Transverse colon (tissue), 4 donors: ENCODE results near the gene BAMBI. TPM values are rescaled to one million over a fixed set of nuclear protein-coding genes. Genes with fewer than 3 reads are reported as not detected.

ENCODE experiments used
- DNase-seq: peaks from one replicate; pipeline ENCODE4 v3.0.0-alpha.2; 2019
- H3K27ac ChIP-seq, 4 donors: fragments of 200-600 bp; sonication (generic); 2 replicates each; pipeline ENCODE4 v1.5.1; 2016 to 2018; ENCODE audit warnings: inconsistent platforms in 4 of 4
- H3K27me3 ChIP-seq: fragments of 200-600 bp; sonication (generic); 2 replicates; pipeline ENCODE4 v1.5.1; 2017; ENCODE audit warnings: inconsistent platforms
- H3K36me3 ChIP-seq, 4 donors: fragments of 200-600 bp; sonication (generic); 2 replicates each; pipeline ENCODE4 v1.5.1; 2017 to 2019; ENCODE audit warnings: inconsistent platforms in 4 of 4
- H3K4me1 ChIP-seq, 4 donors: fragments of 200-600 bp; sonication (generic); 2 replicates each; pipeline ENCODE4 v1.5.1; 2017 to 2020; ENCODE audit warnings: inconsistent platforms in 4 of 4
- H3K4me3 ChIP-seq, 4 donors: fragments of 200-600 bp; sonication (generic); 1 replicate in 1 of 4; 2 replicates in 3 of 4; pipeline versions ENCODE4 v1.5.1 to v1.6.1; 2017 to 2019; ENCODE audit warnings: inconsistent platforms in 4 of 4
- H3K9me3 ChIP-seq, 2 donors: fragments of 200-600 bp; sonication (generic); 2 replicates each; pipeline ENCODE4 v1.5.1; 2017 to 2019; ENCODE audit warnings: inconsistent platforms in 2 of 2
- EP300 ChIP-seq: sonication (generic); formaldehyde crosslinking; IDR thresholded peaks from one replicate; pipeline ENCODE4 v1.6.1; 2017; ENCODE audit warnings: antibody characterized with exemption, low read depth
- POLR2A ChIP-seq: fragments of 450-650 bp; IDR thresholded peaks from one replicate; pipeline ENCODE4 v1.6.1; 2016; ENCODE audit warnings: antibody characterized with exemption, mild to moderate bottlenecking, moderate library complexity
- POLR2AphosphoS5 ChIP-seq, 3 donors: sonication (generic); formaldehyde crosslinking; IDR thresholded peaks; one replicate each; pipeline ENCODE4 v1.6.1; 2016; ENCODE audit warnings: antibody characterized with exemption in 3 of 3
- whole genome bisulfite sequencing, 2 donors: methylation state at CpG; one replicate each; pipeline ENCODE4 v1.1.5; 2018; ENCODE audit warnings: low coverage in 1 of 2; 5-methylcytosine and 5-hydroxymethylcytosine counted together
- in situ Hi-C, 4 donors: fragments of 200-750 bp; cut with MboI; loops; one replicate each; pipeline versions ENCODE4 v1.15.0 to v1.15.1; 2017; ENCODE audit warnings: low sequenced_read_pairs in 3 of 4, low pct_ligation_motif_present in 1 of 4, low pct_unique_long_range_greater_than_20kb in 1 of 4
- intact Hi-C: fragments of 100-400 bp; cut with DNase I; formaldehyde crosslinking; loops from one replicate; pipeline ENCODE4 v1.15.1; 2023; ENCODE audit warnings: low total_unique reads
- total RNA-seq, 4 donors: library from RNA; depleted of rRNA; stranded (reverse); fragments of >200 nt; gene quantifications; one replicate each; pipeline ENCODE4 v1.1.0, GENCODE V29; 2016
- TF ChIP-seq, protein P1 (sequence below), 5 experiments: fragments of 200-600 bp in 3 of 5; fragments of 450-650 bp in 2 of 5; sonication (generic) in 3 of 5; IDR thresholded peaks; 1 replicate in 2 of 5; 2 replicates in 3 of 5; pipeline ENCODE4 v1.5.1; 2016 to 2017; ENCODE audit warnings: antibody characterized with exemption in 5 of 5, inconsistent platforms in 3 of 5, mild to moderate bottlenecking in 2 of 5, moderate library complexity in 1 of 5

The BAMBI gene
- total RNA-seq, 4 donors from 2014 or later, result 1.00 to 3.7 (median 1.2) TPM; not detected in 1

GRCh38 chr10:28685717-28686116 is 8.4 kb downstream of the BAMBI start:
- in situ Hi-C loops, result loop anchor here in 1 of 4 donors (10.0 kb wide), 1 partner anchor 309 kb away; no protein-coding TSS in a partner anchor
- H3K36me3 ChIP-seq, result no peaks in the 10 kb centered on the region
- no peak overlapping the region for H3K4me3 ChIP-seq
- peaks cover 0 to 4% (median 2%) of the 10 kb centered on the region in 4 donors for H3K4me1 ChIP-seq
- H3K27me3 ChIP-seq, result peaks cover 9% of the 10 kb centered on the region
- no peak overlapping the region for H3K27ac ChIP-seq
- TF ChIP-seq, protein P1, sequence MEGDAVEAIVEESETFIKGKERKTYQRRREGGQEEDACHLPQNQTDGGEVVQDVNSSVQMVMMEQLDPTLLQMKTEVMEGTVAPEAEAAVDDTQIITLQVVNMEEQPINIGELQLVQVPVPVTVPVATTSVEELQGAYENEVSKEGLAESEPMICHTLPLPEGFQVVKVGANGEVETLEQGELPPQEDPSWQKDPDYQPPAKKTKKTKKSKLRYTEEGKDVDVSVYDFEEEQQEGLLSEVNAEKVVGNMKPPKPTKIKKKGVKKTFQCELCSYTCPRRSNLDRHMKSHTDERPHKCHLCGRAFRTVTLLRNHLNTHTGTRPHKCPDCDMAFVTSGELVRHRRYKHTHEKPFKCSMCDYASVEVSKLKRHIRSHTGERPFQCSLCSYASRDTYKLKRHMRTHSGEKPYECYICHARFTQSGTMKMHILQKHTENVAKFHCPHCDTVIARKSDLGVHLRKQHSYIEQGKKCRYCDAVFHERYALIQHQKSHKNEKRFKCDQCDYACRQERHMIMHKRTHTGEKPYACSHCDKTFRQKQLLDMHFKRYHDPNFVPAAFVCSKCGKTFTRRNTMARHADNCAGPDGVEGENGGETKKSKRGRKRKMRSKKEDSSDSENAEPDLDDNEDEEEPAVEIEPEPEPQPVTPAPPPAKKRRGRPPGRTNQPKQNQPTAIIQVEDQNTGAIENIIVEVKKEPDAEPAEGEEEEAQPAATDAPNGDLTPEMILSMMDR (IDR thresholded peaks at IDR 0.05), result no peak
- no peak for TF ChIP-seq EP300
- TF ChIP-seq POLR2AphosphoS5 (IDR thresholded peaks at IDR 0.05), result no peak
- TF ChIP-seq POLR2A, result no peak
- intact Hi-C loops, result no loop called here
- no peak for DNase-seq
- no peaks in the 10 kb centered on the region for H3K9me3 ChIP-seq
- WGBS, 2 donors, result 87 to 90% methylated on average over 5 of the region's 5 CpGs

DNA sequence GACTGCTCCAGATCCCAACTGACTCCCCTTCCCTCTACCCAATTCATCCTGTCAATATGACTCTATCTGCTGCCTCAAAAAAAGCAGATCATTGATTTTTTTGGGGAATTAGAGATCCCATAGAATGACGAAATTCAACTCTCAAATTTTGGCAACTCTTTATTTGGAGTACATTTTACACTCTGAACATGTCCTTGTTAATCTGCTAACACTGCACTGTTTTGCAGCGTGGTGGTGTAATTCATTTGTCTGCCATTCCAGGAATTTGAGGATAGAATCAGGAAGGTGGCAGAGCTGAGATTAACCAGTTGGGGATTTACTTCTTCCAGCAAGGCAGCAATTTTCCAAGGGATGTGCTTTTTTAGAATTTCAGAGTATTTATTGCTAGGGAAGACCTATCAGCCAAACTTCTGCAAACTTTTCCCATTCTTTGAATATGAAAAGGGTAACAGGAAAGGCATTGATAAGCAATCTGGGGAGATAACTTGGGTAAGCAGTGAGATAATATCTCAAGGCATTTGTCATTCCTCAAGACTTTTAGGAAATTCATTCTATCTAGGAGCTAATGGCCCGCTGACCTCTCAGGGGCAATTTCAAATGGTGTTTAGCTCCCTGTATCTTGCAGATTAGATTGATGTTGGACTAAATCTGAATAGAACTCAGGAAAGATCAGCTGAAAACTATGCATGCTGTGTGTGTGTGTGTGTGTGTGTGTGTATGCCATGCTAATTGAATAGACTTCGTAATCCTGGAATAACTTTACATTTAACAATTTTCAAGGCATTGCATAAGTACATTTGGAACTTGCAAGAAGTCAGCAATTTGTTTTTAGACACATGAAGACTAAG is 9.7 kb downstream of the BAMBI start:
- intact Hi-C loops (no loop called here), in situ Hi-C loops (loop anchor here in 1 of 4 donors (10.0 kb wide), 1 partner anchor 308 kb away; no protein-coding TSS in a partner anchor)
- Histone ChIP-seq H3K36me3 (no peaks in the 10 kb centered on the region), H3K27me3 (peaks cover 3% of the 10 kb centered on the region), H3K4me1 (no peaks in the 10 kb centered on the region), H3K4me3 (no peak overlapping the region), H3K27ac (no peak overlapping the region), H3K9me3 (no peaks in the 10 kb centered on the region)
- TF ChIP-seq POLR2AphosphoS5 (IDR thresholded peaks at IDR 0.05), result no peak
- no peak for TF ChIP-seq POLR2A
- no peak for TF ChIP-seq EP300
- TF ChIP-seq, protein P1 (IDR thresholded peaks at IDR 0.05), result no peak
- WGBS, 2 donors, result 68 to 80% methylated on average over 2 to 4 of the region's 4 CpGs
- no peak for DNase-seq

DNA sequence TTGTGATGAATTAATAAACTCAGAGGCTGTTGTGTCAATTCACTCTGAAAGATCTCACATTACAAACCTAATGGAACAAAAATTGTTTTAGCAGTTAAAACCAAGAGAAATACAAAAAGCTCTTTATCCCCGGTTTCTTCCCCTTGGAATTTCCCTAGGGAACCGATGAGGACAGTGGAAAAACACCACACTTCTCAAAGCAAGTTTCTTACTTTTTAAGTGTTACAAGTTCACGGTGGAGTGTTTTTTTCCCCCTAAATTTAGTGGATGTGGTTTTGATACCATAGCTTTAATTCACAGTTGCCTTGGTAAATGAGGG is 10.3 kb downstream of the BAMBI start:
- Histone ChIP-seq H3K27me3 (no peaks in the 10 kb centered on the region), H3K36me3 (no peaks in the 10 kb centered on the region), H3K4me3 (no peak overlapping the region), H3K27ac (no peak overlapping the region), H3K9me3 (no peaks in the 10 kb centered on the region), H3K4me1 (no peaks in the 10 kb centered on the region)
- TF ChIP-seq POLR2AphosphoS5 (IDR thresholded peaks at IDR 0.05), result no peak
- TF ChIP-seq, protein P1 (IDR thresholded peaks at IDR 0.05), result no peak
- TF ChIP-seq EP300, result no peak
- no peak for TF ChIP-seq POLR2A
- in situ Hi-C loops, result loop anchor here in 1 of 4 donors (10.0 kb wide), 1 partner anchor 307 kb away; no protein-coding TSS in a partner anchor
- WGBS, 2 donors, result 75 to 77% methylated on average over 3 of the region's 3 CpGs
- intact Hi-C loops, result no loop called here
- no peak for DNase-seq

- H3K4me3 ChIP-seq, result no peak overlapping the region
- no peak overlapping the region for H3K27ac ChIP-seq
- H3K27me3 ChIP-seq, result no peaks in the 10 kb centered on the region
- 66 to 78% methylated on average over 1 to 2 of the region's 2 CpGs for WGBS, 2 donors
- no peaks in the 10 kb centered on the region for H3K36me3 ChIP-seq
- no peaks in the 10 kb centered on the region for H3K4me1 ChIP-seq
- no peaks in the 10 kb centered on the region for H3K9me3 ChIP-seq
- TF ChIP-seq, protein P1 (IDR thresholded peaks at IDR 0.05), result no peak
- TF ChIP-seq EP300, result no peak
- no peak for TF ChIP-seq POLR2A
- no peak for TF ChIP-seq POLR2AphosphoS5 (IDR thresholded peaks at IDR 0.05)
- intact Hi-C loops (no loop called here), in situ Hi-C loops (no loop called here)
- no peak for DNase-seq
Measured at GRCh38 chr10:28690545-28690944, 13.2 kb downstream of the BAMBI start.
